Calu3 (cell line): ENCODE measurements around the gene SLC25A13. TPM values are rescaled to one million over a fixed set of nuclear protein-coding genes. Genes with fewer than 3 reads are reported as not detected.

Experiments used
- BruUV-seq: library from RNA; stranded (reverse); fragments of 400-500 nt; replicated peaks from 2 replicates; lab custom pipeline; 2021; lab: Mats Ljungman, UMichigan
- CTCF ChIA-PET: fragments of 300-600 bp; sonication (Branson Sonifier 250); formaldehyde crosslinking; loops from one replicate; lab custom pipeline; 2022; ENCODE audit warnings: antibody characterized with exemption; lab: Charles Lee
- DNase-seq: peaks from one replicate; pipeline ENCODE4 v3.0.0; 2022
- H3K27ac Mint-ChIP-seq: one replicate; pipeline ENCODE4 v1.8.0; 2022; ENCODE audit warnings: mixed read lengths; ENCODE audit not compliant: unreplicated experiment
- H3K27me3 Mint-ChIP-seq: one replicate; pipeline ENCODE4 v1.8.0; 2022; ENCODE audit warnings: mixed read lengths; ENCODE audit not compliant: unreplicated experiment
- H3K36me3 Mint-ChIP-seq: one replicate; pipeline ENCODE4 v1.8.0; 2022; ENCODE audit warnings: mild to moderate bottlenecking, moderate library complexity, mixed read lengths; ENCODE audit not compliant: insufficient read depth, unreplicated experiment
- H3K4me1 Mint-ChIP-seq: one replicate; pipeline ENCODE4 v1.8.0; 2022; ENCODE audit warnings: mild to moderate bottlenecking, low read depth, mixed read lengths; ENCODE audit not compliant: unreplicated experiment
- H3K4me3 Mint-ChIP-seq: one replicate; pipeline ENCODE4 v1.8.0; 2022; ENCODE audit warnings: mild to moderate bottlenecking, low read depth, moderate library complexity, mixed read lengths; ENCODE audit not compliant: unreplicated experiment
- H3K9me3 Mint-ChIP-seq: one replicate; pipeline ENCODE4 v1.8.0; 2022; ENCODE audit warnings: low read depth, mixed read lengths; ENCODE audit not compliant: unreplicated experiment
- CTCF ChIP-seq: fragments of 200-600 bp; IDR thresholded peaks from one replicate; pipeline ENCODE4 v1.8.0; 2022; ENCODE audit warnings: antibody characterized with exemption; ENCODE audit not compliant: unreplicated experiment
- intact Hi-C: fragments of 100-400 bp; cut with micrococcal nuclease; formaldehyde crosslinking; loops from one replicate; pipeline ENCODE4 v1.10.0; 2022; ENCODE audit not compliant: unreplicated experiment
- total RNA-seq: library from RNA; stranded (reverse); gene quantifications from 2 replicates; pipeline ENCODE4 v1.2.3, GENCODE V29; 2022

Gene SLC25A13
- total RNA-seq, 1 experiment from 2014 or later: 18.1 TPM

DNA sequence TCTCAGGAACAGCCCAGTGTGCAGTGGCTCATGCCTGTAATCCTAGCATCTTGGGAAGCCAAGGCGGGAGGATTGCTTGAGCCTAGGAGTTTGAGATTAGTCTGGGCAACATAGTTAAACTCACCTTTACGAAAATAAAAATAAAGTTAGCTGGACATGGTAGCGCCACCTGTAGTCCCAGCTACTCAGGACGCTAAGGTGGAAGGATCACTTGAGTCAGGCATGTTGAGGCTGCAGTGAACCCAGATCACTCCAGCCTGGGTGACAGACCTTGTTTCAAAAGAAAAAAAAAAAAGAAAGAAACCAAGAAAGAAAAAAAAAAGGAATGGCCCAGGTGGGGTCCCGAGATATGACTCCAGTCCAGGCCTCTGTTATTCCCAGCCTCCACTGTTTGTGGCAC lies 96.6 kb downstream of the SLC25A13 start:
- peaks cover 8% of the 10 kb centered on the region for H3K4me1 Mint-ChIP-seq
- TF ChIP-seq CTCF: no peak
- no peaks in the 10 kb centered on the region for H3K36me3 Mint-ChIP-seq
- no peaks in the 10 kb centered on the region for H3K9me3 Mint-ChIP-seq
- DNase-seq: no peak
- no peak overlapping the region for H3K27ac Mint-ChIP-seq
- CTCF ChIA-PET: no interaction called here
- intact Hi-C loops: no loop called here
- no TSS peak for BruUV-seq
- no peaks in the 10 kb centered on the region for H3K27me3 Mint-ChIP-seq
- no peak overlapping the region for H3K4me3 Mint-ChIP-seq

DNA sequence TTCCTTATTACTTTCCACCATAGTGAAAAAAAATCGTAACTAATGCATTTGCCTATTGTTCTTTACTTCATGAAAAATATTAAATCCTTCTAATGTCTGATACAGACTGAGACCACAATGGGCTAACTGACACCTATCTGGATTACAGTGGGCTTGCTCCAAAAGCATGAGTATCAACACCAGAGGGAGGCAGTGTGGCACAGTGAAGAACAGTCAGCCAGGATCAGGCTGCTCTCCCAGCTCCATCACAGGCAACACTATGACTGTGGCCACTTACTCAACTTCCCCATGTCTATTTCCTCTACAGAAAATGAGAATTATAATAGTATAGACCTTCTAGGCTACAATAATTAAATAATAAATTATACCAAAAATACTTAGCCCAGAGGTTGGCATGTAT lies 97.2 kb downstream of the SLC25A13 start:
- TF ChIP-seq CTCF: no peak
- Mint-ChIP-seq H3K27ac (no peak overlapping the region), H3K36me3 (no peaks in the 10 kb centered on the region), H3K27me3 (no peaks in the 10 kb centered on the region), H3K4me1 (peaks cover 12% of the 10 kb centered on the region), H3K9me3 (no peaks in the 10 kb centered on the region), H3K4me3 (no peak overlapping the region)
- intact Hi-C loops: no loop called here
- DNase-seq: no peak
- CTCF ChIA-PET: no interaction called here
- BruUV-seq: no TSS peak

DNA sequence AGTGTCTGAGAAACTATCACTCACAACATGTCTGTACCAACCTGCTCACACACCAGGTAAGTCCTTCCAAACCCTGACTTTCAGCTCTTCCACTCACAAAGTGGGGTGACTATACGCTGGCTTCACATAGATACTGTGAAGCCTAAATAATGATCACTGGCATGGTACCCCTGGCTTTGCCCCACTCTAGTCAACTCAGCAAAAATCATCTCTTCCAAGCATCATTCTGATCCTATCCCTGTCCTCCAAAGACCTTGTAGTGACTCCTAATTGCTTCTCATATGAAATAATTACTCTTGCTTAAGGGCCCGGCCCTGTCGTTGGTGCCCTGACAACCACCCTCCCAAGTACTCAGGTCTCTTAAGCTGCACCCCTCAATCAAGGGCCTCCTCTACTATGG lies 97.8 kb downstream of the SLC25A13 start:
- Mint-ChIP-seq H3K9me3 (no peaks in the 10 kb centered on the region), H3K4me3 (no peak overlapping the region), H3K36me3 (no peaks in the 10 kb centered on the region), H3K27ac (no peak overlapping the region), H3K4me1 (peaks cover 16% of the 10 kb centered on the region), H3K27me3 (no peaks in the 10 kb centered on the region)
- intact Hi-C loops: no loop called here
- CTCF ChIA-PET: no interaction called here
- TF ChIP-seq CTCF: no peak
- DNase-seq: no peak
- no TSS peak for BruUV-seq

GRCh38 chr7:96221888-96222287 lies 100.0 kb downstream of the SLC25A13 start:
- no TSS peak for BruUV-seq
- no peak for DNase-seq
- Mint-ChIP-seq H3K27ac (no peak overlapping the region), H3K4me1 (peaks cover 16% of the 10 kb centered on the region), H3K9me3 (no peaks in the 10 kb centered on the region), H3K4me3 (no peak overlapping the region), H3K27me3 (no peaks in the 10 kb centered on the region), H3K36me3 (no peaks in the 10 kb centered on the region)
- TF ChIP-seq CTCF: no peak
- intact Hi-C loops: no loop called here
- CTCF ChIA-PET: no interaction called here
